Fibroblast of mammary gland (primary cell): ENCODE measurements around the gene SLC22A1.

Source experiments
- DNase-seq: peaks from one replicate; pipeline ENCODE4 v3.0.0-alpha.2; 2010; ENCODE audit warnings: low read depth
- H3K4me3 ChIP-seq: 2 replicates; pipeline ENCODE4 v1.5.1; 2011; ENCODE audit warnings: low read depth, mild to moderate bottlenecking, low read length, moderate library complexity; ENCODE audit not compliant: control insufficient read depth
- TF ChIP-seq, protein P1 (sequence below): conservative IDR thresholded peaks from 2 replicates; pipeline ENCODE4 v1.5.1; 2011; ENCODE audit warnings: low read depth, low read length, inconsistent platforms; ENCODE audit not compliant: control insufficient read depth, insufficient read depth

SLC22A1 gene

GRCh38 chr6:160154471-160154870 is 32.9 kb downstream of the SLC22A1 start:
- TF ChIP-seq, protein P1, sequence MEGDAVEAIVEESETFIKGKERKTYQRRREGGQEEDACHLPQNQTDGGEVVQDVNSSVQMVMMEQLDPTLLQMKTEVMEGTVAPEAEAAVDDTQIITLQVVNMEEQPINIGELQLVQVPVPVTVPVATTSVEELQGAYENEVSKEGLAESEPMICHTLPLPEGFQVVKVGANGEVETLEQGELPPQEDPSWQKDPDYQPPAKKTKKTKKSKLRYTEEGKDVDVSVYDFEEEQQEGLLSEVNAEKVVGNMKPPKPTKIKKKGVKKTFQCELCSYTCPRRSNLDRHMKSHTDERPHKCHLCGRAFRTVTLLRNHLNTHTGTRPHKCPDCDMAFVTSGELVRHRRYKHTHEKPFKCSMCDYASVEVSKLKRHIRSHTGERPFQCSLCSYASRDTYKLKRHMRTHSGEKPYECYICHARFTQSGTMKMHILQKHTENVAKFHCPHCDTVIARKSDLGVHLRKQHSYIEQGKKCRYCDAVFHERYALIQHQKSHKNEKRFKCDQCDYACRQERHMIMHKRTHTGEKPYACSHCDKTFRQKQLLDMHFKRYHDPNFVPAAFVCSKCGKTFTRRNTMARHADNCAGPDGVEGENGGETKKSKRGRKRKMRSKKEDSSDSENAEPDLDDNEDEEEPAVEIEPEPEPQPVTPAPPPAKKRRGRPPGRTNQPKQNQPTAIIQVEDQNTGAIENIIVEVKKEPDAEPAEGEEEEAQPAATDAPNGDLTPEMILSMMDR = no peak
- no peak for DNase-seq
- no peak overlapping the region for H3K4me3 ChIP-seq

- TF ChIP-seq, protein P1 = no peak
- no peak overlapping the region for H3K4me3 ChIP-seq
- no peak for DNase-seq
These were observed 35.2 kb downstream of the SLC22A1 start for GRCh38 chr6:160156842-160157241.

DNA sequence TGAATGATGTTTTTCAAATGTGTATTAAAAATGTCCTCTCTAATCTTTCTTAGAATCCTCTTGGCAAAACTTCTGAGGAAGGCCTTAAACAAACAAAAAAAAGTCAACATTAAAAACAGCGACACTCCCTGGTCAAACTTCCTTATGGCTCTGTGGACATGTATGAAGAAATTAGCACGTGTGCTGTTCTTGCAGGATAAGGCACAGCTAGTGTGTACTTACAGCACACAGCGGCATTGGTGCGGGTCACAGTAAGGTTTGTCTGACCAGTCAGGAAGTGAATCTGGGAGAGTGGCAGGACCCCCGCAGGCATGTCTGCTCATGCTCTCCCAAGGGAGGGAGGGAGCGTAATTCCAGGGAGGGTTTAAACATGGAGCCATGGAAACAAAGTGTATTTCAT is 38.8 kb downstream of the SLC22A1 start:
- no peak for DNase-seq
- H3K4me3 ChIP-seq = no peak overlapping the region
- TF ChIP-seq, protein P1 = no peak

DNA sequence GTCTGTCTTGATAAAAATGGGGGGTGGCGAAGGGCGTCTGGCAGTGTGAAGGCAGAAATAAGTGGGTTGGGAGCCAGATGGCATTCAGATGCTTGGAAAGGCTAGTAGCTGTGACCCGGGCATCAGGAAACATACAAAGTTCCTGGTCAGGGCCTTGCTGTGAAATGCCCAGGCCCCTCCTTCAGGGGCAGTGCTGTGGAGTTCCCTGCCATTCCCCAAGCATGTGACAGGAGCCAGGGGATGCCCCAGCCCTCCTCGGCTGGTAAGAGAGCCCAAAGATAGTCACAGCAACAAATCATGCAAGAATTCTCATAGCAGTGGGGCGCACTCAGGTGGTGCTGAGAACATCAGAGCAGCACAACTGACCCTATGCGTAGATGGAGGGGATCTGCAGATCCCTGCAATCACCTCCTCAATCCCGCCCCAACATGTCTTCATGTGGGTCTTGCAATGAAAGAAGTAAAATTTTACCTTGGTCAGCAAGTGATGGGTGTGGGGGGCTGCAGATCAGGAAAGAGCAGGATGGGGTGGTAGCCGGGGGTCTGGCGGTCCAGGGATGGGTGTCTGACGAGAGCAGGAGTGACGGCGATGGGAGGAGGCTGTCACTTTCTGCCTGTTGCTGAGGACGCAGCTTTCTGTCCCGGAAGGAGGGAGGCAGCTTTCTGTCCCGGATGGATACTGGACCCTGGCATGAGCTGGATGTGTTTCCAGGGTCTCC is 39.5 kb downstream of the SLC22A1 start:
- TF ChIP-seq, protein P1 = no peak

GRCh38 chr6:160161647-160161986 is 40.0 kb downstream of the SLC22A1 start:
- H3K4me3 ChIP-seq = no peak overlapping the region
- no peak for DNase-seq
- TF ChIP-seq, protein P1 = no peak

More for the DNA sequence above, 39.5 kb downstream of the SLC22A1 start:
- H3K4me3 ChIP-seq = no peak overlapping the region
- DNase-seq = no peak

GRCh38 chr6:160162030-160162566 is 40.5 kb downstream of the SLC22A1 start:
- no peak for DNase-seq
- TF ChIP-seq, protein P1 = no peak
- no peak overlapping the region for H3K4me3 ChIP-seq
